GM21381 (cell line): ENCODE results near the gene GTF3C2.

Source experiments
- ATAC-seq: cut with Tn5 transposase; IDR thresholded peaks from one replicate; pipeline ENCODE4 v1.9.1; 2021; ENCODE audit warnings: mild to moderate bottlenecking, moderate library complexity; ENCODE audit not compliant: unreplicated experiment

The GTF3C2 gene

GRCh38 chr2:27356382-27357181 lies at the start of gene GTF3C2:
Gene GTF3C2, minus strand, starts transcription at chr2:27356764. Its CDS starts 13,210 bp downstream, at chr2:27343554.
- peak; percentile 74 for ATAC-seq

GRCh38 chr2:27400348-27401135 lies 44.0 kb upstream of the GTF3C2 start:
- ATAC-seq, result no peak

- ATAC-seq, result no peak
Observed at GRCh38 chr2:27398962-27399361, 42.4 kb upstream of the GTF3C2 start.

- ATAC-seq, result no peak
Observed at GRCh38 chr2:27393225-27393624, 36.7 kb upstream of the GTF3C2 start.

GRCh38 chr2:27390822-27391679 lies 34.5 kb upstream of the GTF3C2 start:
- ATAC-seq, result no peak

- ATAC-seq, result no peak
Observed at GRCh38 chr2:27381577-27382181, 25.1 kb upstream of the GTF3C2 start.

GRCh38 chr2:27380626-27381545 lies 24.3 kb upstream of the GTF3C2 start, which contains the start of gene ZNF513:
Gene ZNF513, minus strand, starts transcription at chr2:27380734. Its CDS starts 208 bp downstream, at chr2:27380526.
- peak; percentile 79 for ATAC-seq

- no peak for ATAC-seq
Observed at GRCh38 chr2:27379836-27380625, 23.5 kb upstream of the GTF3C2 start.

GRCh38 chr2:27379383-27379835 lies 22.8 kb upstream of the GTF3C2 start:
- no peak for ATAC-seq

GRCh38 chr2:27378809-27379290 lies 22.3 kb upstream of the GTF3C2 start:
- ATAC-seq, result no peak

GRCh38 chr2:27378096-27378808 lies 21.7 kb upstream of the GTF3C2 start:
- no peak for ATAC-seq

GRCh38 chr2:27377618-27378095 lies 21.1 kb upstream of the GTF3C2 start:
- ATAC-seq, result no peak

- no peak for ATAC-seq
Observed at GRCh38 chr2:27376866-27377617, 20.5 kb upstream of the GTF3C2 start.

- ATAC-seq, result no peak
Observed at GRCh38 chr2:27376151-27376865, 19.7 kb upstream of the GTF3C2 start.

- ATAC-seq, result no peak
Observed at GRCh38 chr2:27375513-27376099, 19.0 kb upstream of the GTF3C2 start.

GRCh38 chr2:27373567-27373966 lies 17.0 kb upstream of the GTF3C2 start:
- no peak for ATAC-seq
